ENCODE measurements around the gene TRIM47.

The TRIM47 gene

GRCh38 chr17:75878174-75878998, at the start of gene TRIM47:
Gene TRIM47 (minus strand): TSS chr17:75878581. CDS start chr17:75878548, 33 bp downstream.
- DNase-seq (ENCODE audit: low read depth, low spot score), result no peak

- DNase-seq (ENCODE audit: low read depth, low spot score), result no peak
Measured at GRCh38 chr17:75927286-75927922, 49.0 kb upstream of the TRIM47 start.

GRCh38 chr17:75926456-75926855, 48.1 kb upstream of the TRIM47 start:
- DNase-seq (ENCODE audit: low read depth, low spot score), result no peak

- no peak for DNase-seq (ENCODE audit: low read depth, low spot score)
Measured at GRCh38 chr17:75925912-75926311, 47.5 kb upstream of the TRIM47 start.

- DNase-seq (ENCODE audit: low read depth, low spot score), result no peak
Measured at GRCh38 chr17:75925103-75925502, 46.7 kb upstream of the TRIM47 start.

- DNase-seq (ENCODE audit: low read depth, low spot score), result no peak
Measured at GRCh38 chr17:75922963-75923874, 44.8 kb upstream of the TRIM47 start.

GRCh38 chr17:75922173-75922961, 44.0 kb upstream of the TRIM47 start:
- DNase-seq (ENCODE audit: low read depth, low spot score), result no peak

GRCh38 chr17:75921596-75921995, 43.2 kb upstream of the TRIM47 start:
- no peak for DNase-seq (ENCODE audit: low read depth, low spot score)

- DNase-seq (ENCODE audit: low read depth, low spot score), result no peak
Measured at GRCh38 chr17:75920045-75920560, 41.7 kb upstream of the TRIM47 start.

GRCh38 chr17:75919611-75920010, 41.2 kb upstream of the TRIM47 start:
- DNase-seq (ENCODE audit: low read depth, low spot score), result no peak

GRCh38 chr17:75917917-75918445, 39.6 kb upstream of the TRIM47 start:
- no peak for DNase-seq (ENCODE audit: low read depth, low spot score)

GRCh38 chr17:75917141-75917916, 38.9 kb upstream of the TRIM47 start:
- no peak for DNase-seq (ENCODE audit: low read depth, low spot score)

GRCh38 chr17:75915268-75915667, 36.9 kb upstream of the TRIM47 start:
- no peak for DNase-seq (ENCODE audit: low read depth, low spot score)

GRCh38 chr17:75914643-75915267, 36.4 kb upstream of the TRIM47 start:
- no peak for DNase-seq (ENCODE audit: low read depth, low spot score)

- no peak for DNase-seq (ENCODE audit: low read depth, low spot score)
Measured at GRCh38 chr17:75913537-75914210, 35.3 kb upstream of the TRIM47 start.

GRCh38 chr17:75910699-75911098, 32.3 kb upstream of the TRIM47 start:
- no peak for DNase-seq (ENCODE audit: low read depth, low spot score)

GRCh38 chr17:75909812-75910274, 31.5 kb upstream of the TRIM47 start:
- DNase-seq (ENCODE audit: low read depth, low spot score), result no peak

- no peak for DNase-seq (ENCODE audit: low read depth, low spot score)
Measured at GRCh38 chr17:75909051-75909811, 30.9 kb upstream of the TRIM47 start.
